Mesenteric fat pad (tissue), 1 donor: ENCODE measurements around the gene TECPR2. TPM values are rescaled to one million over a fixed set of nuclear protein-coding genes. Genes with fewer than 3 reads are reported as not detected.

Experiments
- microRNA-seq: library from miRNA; unstranded; fragments of <30 nt; microRNA quantifications from one replicate; pipeline ENCODE4 v1.2.0, GENCODE V29; 2020; ENCODE audit warnings: borderline number of aligned reads
- total RNA-seq: library from RNA; stranded (reverse); fragmentation: NEBNext Ultra II Directional; extraction: Animal tissue kit (Norgen Biotek cat#: 25700); gene quantifications from one replicate; pipeline ENCODE4 v1.2.1, GENCODE V29; 2021
- donor health status: DM: yes; HTN: yes; CAD: no.

The TECPR2 gene
- total RNA-seq, 1 donor from 2014 or later, result 29.5 TPM

Small RNA genes within 50 kb of the gene (microRNA-seq; reads per million reads assigned to microRNA genes)
- not detected for gene MIR4309

Other genes starting within 250 kb of the TECPR2 start
- 34.1 TPM for gene WDR20, start 223.0 kb upstream of the TECPR2 start, total RNA-seq
- gene MOK, start 57.8 kb upstream of the TECPR2 start, total RNA-seq, result 13.9 TPM
- 7.4 TPM for gene ZNF839, start 43.2 kb upstream of the TECPR2 start, total RNA-seq
- 34.1 TPM for gene CINP, start 51 bp upstream of the TECPR2 start, total RNA-seq
- gene ANKRD9, start 146.8 kb downstream of the TECPR2 start, total RNA-seq, result 26.0 TPM
- gene RCOR1, start 229.7 kb downstream of the TECPR2 start, total RNA-seq, result 21.9 TPM